Caco-2 (cell line): Measurements from ENCODE around the gene THSD7A. TPM values are rescaled to one million over a fixed set of nuclear protein-coding genes. Genes with fewer than 3 reads are reported as not detected.

Source experiments
- BruUV-seq: library from RNA; stranded (reverse); fragments of 400-500 nt; replicated peaks from 2 replicates; lab custom pipeline; 2021; lab: Mats Ljungman, UMichigan
- CTCF ChIA-PET: fragments of 300-600 bp; sonication (Branson Sonifier 250); formaldehyde crosslinking; loops from one replicate; lab custom pipeline; 2022; ENCODE audit warnings: antibody characterized with exemption; lab: Charles Lee
- POLR2A ChIA-PET: fragments of 300-600 bp; sonication (Branson Sonifier 250); formaldehyde crosslinking; loops from one replicate; lab custom pipeline; 2022; ENCODE audit warnings: antibody characterized with exemption; lab: Charles Lee
- DNase-seq, 2 experiments: peaks; one replicate each; pipeline versions ENCODE4 v3.0.0 to v3.0.0-alpha.2; 2020 to 2022
- H3K27me3 ChIP-seq: replicated peaks from 2 replicates; pipeline ENCODE4 v1.6.0; 2011; ENCODE audit warnings: low read length; ENCODE audit not compliant: control insufficient read depth, insufficient read depth
- H3K36me3 ChIP-seq: 2 replicates; pipeline ENCODE4 v1.5.1; 2011; ENCODE audit warnings: low read length; ENCODE audit not compliant: control insufficient read depth, insufficient read depth
- H3K4me1 ChIP-seq: fragments of 250-450 bp; sonication (Bioruptor Pico); 2 replicates; pipeline ENCODE4 v1.5.1; 2020; ENCODE audit warnings: mild to moderate bottlenecking
- H3K4me3 ChIP-seq: 2 replicates; pipeline ENCODE4 v1.5.1; 2011; ENCODE audit warnings: low read depth, mild to moderate bottlenecking, control low read depth, low read length
- H3K9me3 ChIP-seq: fragments of 250-450 bp; sonication (Bioruptor Pico); 2 replicates; pipeline ENCODE4 v1.5.1; 2020; ENCODE audit warnings: mild to moderate bottlenecking, moderate library complexity
- H3K27ac Mint-ChIP-seq: one replicate; pipeline ENCODE4 v1.8.0; 2022; ENCODE audit warnings: mixed read lengths; ENCODE audit not compliant: unreplicated experiment
- H3K27me3 Mint-ChIP-seq: one replicate; pipeline ENCODE4 v1.8.0; 2022; ENCODE audit warnings: mixed read lengths; ENCODE audit not compliant: insufficient read depth, unreplicated experiment
- H3K36me3 Mint-ChIP-seq: one replicate; pipeline ENCODE4 v1.8.0; 2022; ENCODE audit warnings: mild to moderate bottlenecking, mixed read lengths; ENCODE audit not compliant: insufficient read depth, unreplicated experiment
- H3K4me1 Mint-ChIP-seq: one replicate; pipeline ENCODE4 v1.8.0; 2022; ENCODE audit warnings: low read depth, mixed read lengths; ENCODE audit not compliant: unreplicated experiment
- H3K4me3 Mint-ChIP-seq: one replicate; pipeline ENCODE4 v1.8.0; 2022; ENCODE audit warnings: mild to moderate bottlenecking, moderate library complexity, mixed read lengths; ENCODE audit not compliant: unreplicated experiment
- H3K9me3 Mint-ChIP-seq: one replicate; pipeline ENCODE4 v1.8.0; 2022; ENCODE audit warnings: mixed read lengths; ENCODE audit not compliant: unreplicated experiment
- CTCF ChIP-seq, 2 experiments: fragments of 200-600 bp in 1 of 2; IDR thresholded peaks; 1 replicate in 1 of 2; 2 replicates in 1 of 2; pipeline versions ENCODE4 v1.5.1 to v1.8.0; 2011 to 2022; ENCODE audit warnings: antibody characterized with exemption in 1 of 2, control low read depth in 1 of 2, inconsistent platforms in 1 of 2, low read depth in 1 of 2, low read length in 1 of 2, mild to moderate bottlenecking in 1 of 2, moderate library complexity in 1 of 2; ENCODE audit not compliant: insufficient read depth in 1 of 2, severe bottlenecking in 1 of 2, unreplicated experiment in 1 of 2
- intact Hi-C: fragments of 100-400 bp; cut with micrococcal nuclease; formaldehyde crosslinking; loops from one replicate; pipeline ENCODE4 v1.10.0; 2022; ENCODE audit not compliant: unreplicated experiment
- total RNA-seq: library from RNA; stranded (reverse); gene quantifications from 2 replicates; pipeline ENCODE4 v1.2.3, GENCODE V29; 2022

Gene THSD7A
- total RNA-seq, 1 experiment from 2014 or later: 0.05 TPM

- DNase-seq: no peak
- no peaks in the 10 kb centered on the region for H3K9me3 Mint-ChIP-seq
- H3K27ac Mint-ChIP-seq: no peak overlapping the region
- no peaks in the 10 kb centered on the region for H3K27me3 Mint-ChIP-seq
- BruUV-seq: no TSS peak
- H3K36me3 Mint-ChIP-seq: no peaks in the 10 kb centered on the region
- no peak for TF ChIP-seq CTCF (IDR thresholded peaks at IDR 0.05; ENCODE audit: insufficient read depth in 1 of 2, low read depth in 1 of 2, low read length in 1 of 2, severe bottlenecking in 1 of 2, unreplicated experiment in 1 of 2)
- ChIA-PET POLR2A (no interaction called here), CTCF (no interaction called here)
- H3K4me3 Mint-ChIP-seq: no peak overlapping the region
- intact Hi-C loops: no loop called here
- Histone ChIP-seq H3K27me3 (no peaks in the 10 kb centered on the region), H3K9me3 (no peaks in the 10 kb centered on the region), H3K4me3 (no peak overlapping the region), H3K36me3 (no peaks in the 10 kb centered on the region), H3K4me1 (no peaks in the 10 kb centered on the region)
- H3K4me1 Mint-ChIP-seq: no peaks in the 10 kb centered on the region
Measured at GRCh38 chr7:11552676-11553296, 279.2 kb downstream of the THSD7A start.

DNA sequence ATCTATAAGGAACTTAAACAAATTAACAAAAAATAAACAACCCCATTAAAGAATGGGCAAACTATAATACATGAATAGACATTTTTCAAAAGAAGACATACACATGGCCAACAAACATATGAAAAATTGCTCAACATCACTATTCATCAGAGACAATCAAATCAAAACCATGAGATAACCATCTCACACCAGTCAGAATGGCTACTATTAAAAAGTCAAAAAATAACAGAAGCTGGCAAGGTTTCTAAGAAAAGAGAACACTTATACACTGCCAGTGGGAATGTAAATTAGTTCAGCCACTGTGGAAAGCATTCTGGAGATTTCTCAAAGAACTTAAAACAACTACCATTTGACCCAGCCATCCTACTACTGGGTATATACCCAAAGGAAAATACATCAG is 280.5 kb downstream of the THSD7A start:
- Histone ChIP-seq H3K4me3 (no peak overlapping the region), H3K36me3 (no peaks in the 10 kb centered on the region), H3K4me1 (no peaks in the 10 kb centered on the region), H3K9me3 (no peaks in the 10 kb centered on the region), H3K27me3 (no peaks in the 10 kb centered on the region)
- no peaks in the 10 kb centered on the region for H3K4me1 Mint-ChIP-seq
- no peak overlapping the region for H3K27ac Mint-ChIP-seq
- no peak for DNase-seq
- TF ChIP-seq CTCF (IDR thresholded peaks at IDR 0.05; ENCODE audit: insufficient read depth in 1 of 2, low read depth in 1 of 2, low read length in 1 of 2, severe bottlenecking in 1 of 2, unreplicated experiment in 1 of 2): no peak
- H3K27me3 Mint-ChIP-seq: no peaks in the 10 kb centered on the region
- CTCF ChIA-PET: no interaction called here
- no peak overlapping the region for H3K4me3 Mint-ChIP-seq
- intact Hi-C loops: no loop called here
- H3K9me3 Mint-ChIP-seq: no peaks in the 10 kb centered on the region
- POLR2A ChIA-PET: no interaction called here
- H3K36me3 Mint-ChIP-seq: no peaks in the 10 kb centered on the region
- no TSS peak for BruUV-seq

DNA sequence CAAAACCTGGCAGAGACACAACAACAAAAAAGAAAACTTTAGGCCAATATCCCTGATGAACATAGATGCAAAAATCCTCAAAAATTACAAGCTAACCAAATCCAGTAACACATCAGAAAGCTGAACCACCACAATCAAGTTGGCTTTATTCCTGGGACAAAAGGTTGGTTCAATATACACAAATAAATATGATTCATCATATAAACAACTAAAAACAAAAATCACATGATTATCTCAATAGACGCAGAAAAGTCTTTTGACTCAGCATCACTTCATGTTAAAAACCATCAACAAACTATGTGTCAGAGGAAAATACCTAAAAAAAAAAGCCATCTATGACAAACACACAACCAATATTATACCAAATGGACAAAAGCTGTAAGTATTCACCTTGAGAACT is 283.5 kb downstream of the THSD7A start:
- intact Hi-C loops: no loop called here
- TF ChIP-seq CTCF (IDR thresholded peaks at IDR 0.05; ENCODE audit: insufficient read depth in 1 of 2, low read depth in 1 of 2, low read length in 1 of 2, severe bottlenecking in 1 of 2, unreplicated experiment in 1 of 2): no peak
- no peaks in the 10 kb centered on the region for H3K36me3 ChIP-seq
- Mint-ChIP-seq H3K9me3 (no peaks in the 10 kb centered on the region), H3K4me1 (no peaks in the 10 kb centered on the region), H3K27ac (no peak overlapping the region), H3K4me3 (no peak overlapping the region), H3K36me3 (no peaks in the 10 kb centered on the region), H3K27me3 (no peaks in the 10 kb centered on the region)
- H3K27me3 ChIP-seq: no peaks in the 10 kb centered on the region
- POLR2A ChIA-PET: no interaction called here
- no peak for DNase-seq
- no peaks in the 10 kb centered on the region for H3K4me1 ChIP-seq
- no peaks in the 10 kb centered on the region for H3K9me3 ChIP-seq
- CTCF ChIA-PET: no interaction called here
- no TSS peak for BruUV-seq
- no peak overlapping the region for H3K4me3 ChIP-seq
